K562 (cell line): ENCODE data around the gene GPR108. TPM values are rescaled to one million over a fixed set of nuclear protein-coding genes. Genes with fewer than 3 reads are reported as not detected.

Source experiments
- CREB1 ChIP-seq, 2 experiments: sonication (generic) in 1 of 2; formaldehyde crosslinking in 1 of 2; IDR thresholded peaks; 2 replicates each; pipeline versions ENCODE4 v1.6.1 to v1.8.0; 2012 to 2022; ENCODE audit warnings: inconsistent platforms in 1 of 2, mild to moderate bottlenecking in 1 of 2, missing genetic modification reagents in 1 of 2, moderate library complexity in 1 of 2
- ELF4 ChIP-seq: fragments of 450-650 bp; formaldehyde crosslinking; IDR thresholded peaks from 2 replicates; pipeline ENCODE4 v1.4.0; 2022; ENCODE audit warnings: missing genetic modification characterization
- EP400 ChIP-seq: fragments of 450-650 bp; IDR thresholded peaks from 2 replicates; pipeline ENCODE4 v1.6.1; 2017; ENCODE audit warnings: antibody characterized with exemption, mild to moderate bottlenecking, moderate library complexity
- FOXA3 ChIP-seq, 2 experiments: fragments of 450-650 bp in 1 of 2; sonication (generic) in 1 of 2; formaldehyde crosslinking; IDR thresholded peaks in 1 of 2; conservative IDR thresholded peaks in 1 of 2; 2 replicates each; pipeline versions ENCODE4 v1.4.0 to v1.8.0; 2020 to 2022; ENCODE audit warnings: mild to moderate bottlenecking in 2 of 2, missing genetic modification reagents in 1 of 2
- HEY1 ChIP-seq: fragments of 250-450 bp; sonication (Bioruptor Pico); IDR thresholded peaks from 2 replicates; pipeline ENCODE4 v1.5.0; 2020; ENCODE audit warnings: mild to moderate bottlenecking, moderate library complexity, borderline replicate concordance
- ILK ChIP-seq: fragments of 450-650 bp; IDR thresholded peaks from 2 replicates; pipeline ENCODE4 v1.6.1; 2016; ENCODE audit warnings: missing genetic modification characterization, low read depth, mild to moderate bottlenecking, missing compliant biosample characterization, moderate library complexity, borderline replicate concordance
- KAT7 ChIP-seq: sonication (generic); formaldehyde crosslinking; IDR thresholded peaks from 2 replicates; pipeline ENCODE4 v1.8.0; 2022; ENCODE audit warnings: missing genetic modification reagents, mild to moderate bottlenecking, borderline replicate concordance
- KHSRP ChIP-seq: fragments of 450-650 bp; IDR thresholded peaks from 2 replicates; pipeline ENCODE4 v1.6.1; 2017
- KLF16 ChIP-seq: IDR thresholded peaks from 2 replicates; pipeline ENCODE4 v1.6.1; 2016; ENCODE audit warnings: antibody characterized with exemption
- MYC ChIP-seq, 2 experiments: fragments of 250-450 bp in 1 of 2; sonication (Bioruptor Pico) in 1 of 2; IDR thresholded peaks; 2 replicates each; pipeline versions ENCODE4 v1.5.1 to v1.6.1; 2012 to 2021; ENCODE audit warnings: low read depth in 2 of 2, borderline replicate concordance in 1 of 2, improper control_type of control experiment in 1 of 2, low read length in 1 of 2, mild to moderate bottlenecking in 1 of 2, moderate library complexity in 1 of 2
- MYNN ChIP-seq, 2 experiments: sonication (generic); formaldehyde crosslinking in 1 of 2; IDR thresholded peaks; 2 replicates each; pipeline versions ENCODE4 v1.5.0 to v1.6.1; 2016 to 2020; ENCODE audit warnings: antibody characterized with exemption in 1 of 2, missing genetic modification reagents in 1 of 2
- NR3C1 ChIP-seq: sonication (generic); formaldehyde crosslinking; IDR thresholded peaks from 2 replicates; pipeline ENCODE4 v1.8.1; 2022; ENCODE audit warnings: missing genetic modification reagents
- POLR2A ChIP-seq: fragments of 450-650 bp; conservative IDR thresholded peaks from 2 replicates; pipeline ENCODE4 v1.6.1; 2016
- POLR2B ChIP-seq: fragments of 450-650 bp; IDR thresholded peaks from 2 replicates; pipeline ENCODE4 v1.6.1; 2018; ENCODE audit warnings: low read depth; ENCODE audit not compliant: partially characterized antibody
- RBFOX2 ChIP-seq: fragments of 200-400 bp; formaldehyde crosslinking; IDR thresholded peaks from 2 replicates; pipeline ENCODE4 v1.6.1; 2017; ENCODE audit warnings: low read depth, mild to moderate bottlenecking, low read length, moderate library complexity
- SMARCB1 ChIP-seq: IDR thresholded peaks from 2 replicates; pipeline ENCODE4 v1.6.1; 2011; ENCODE audit warnings: improper control_type of control experiment, low read depth; ENCODE audit not compliant: insufficient read length
- SRSF9 ChIP-seq: fragments of 200-400 bp; formaldehyde crosslinking; IDR thresholded peaks from 2 replicates; pipeline ENCODE4 v1.6.1; 2017; ENCODE audit warnings: low read depth, low read length, borderline replicate concordance
- SUPT5H ChIP-seq: fragments of 450-650 bp; IDR thresholded peaks from 2 replicates; pipeline ENCODE4 v1.6.1; 2016
- TFAP4 ChIP-seq: sonication (generic); formaldehyde crosslinking; IDR thresholded peaks from 2 replicates; pipeline ENCODE4 v1.8.0; 2022; ENCODE audit warnings: missing genetic modification reagents, mild to moderate bottlenecking, moderate library complexity, borderline replicate concordance
- TOE1 ChIP-seq, 2 experiments: fragments of 450-650 bp in 1 of 2; sonication (generic) in 1 of 2; formaldehyde crosslinking in 1 of 2; IDR thresholded peaks; 2 replicates each; pipeline versions ENCODE4 v1.7.1 to v1.8.0; 2016 to 2022; ENCODE audit warnings: borderline replicate concordance in 2 of 2, mild to moderate bottlenecking in 2 of 2, antibody characterized with exemption in 1 of 2, inconsistent platforms in 1 of 2, low read depth in 1 of 2, missing genetic modification reagents in 1 of 2, moderate library complexity in 1 of 2
- ZFX ChIP-seq: sonication (generic); formaldehyde crosslinking; IDR thresholded peaks from 2 replicates; pipeline ENCODE4 v1.8.0; 2022; ENCODE audit warnings: mild to moderate bottlenecking, missing genetic modification reagents, moderate library complexity
- ZNF124 ChIP-seq: sonication (generic); formaldehyde crosslinking; IDR thresholded peaks from 2 replicates; pipeline ENCODE4 v1.8.1; 2022; ENCODE audit warnings: missing genetic modification reagents
- ZNF133 ChIP-seq: fragments of 250-450 bp; sonication (Bioruptor Pico); IDR thresholded peaks from 2 replicates; pipeline ENCODE4 v1.4.0; 2020; ENCODE audit warnings: mild to moderate bottlenecking
- ZNF75A ChIP-seq: fragments of 450-650 bp; formaldehyde crosslinking; IDR thresholded peaks from 2 replicates; pipeline ENCODE4 v1.4.0; 2020; ENCODE audit warnings: mild to moderate bottlenecking
- polyA plus RNA-seq, 8 experiments: library from polyadenylated mRNA; depleted of rRNA in 4 of 8; stranded (reverse) in 5 of 8; unstranded in 3 of 8; fragments of >200 nt; fragmentation: Nextera tagmentation in 2 of 8; fragmentation: Illumina TruSeq in 1 of 8; extraction: Ambion mirVana in 2 of 8; extraction: Trizol in 1 of 8; gene quantifications; 2 replicates each; pipeline versions ENCODE4 v1.2.1 to v1.2.3, GENCODE V29; 2011 to 2014; ENCODE audit warnings: inconsistent platforms in 1 of 8, missing spikeins in 1 of 8
- total RNA-seq, 7 experiments: library from RNA; depleted of rRNA in 6 of 7; stranded (reverse); fragments of >200 nt in 6 of 7; fragmentation: Illumina TruSeq in 2 of 7; extraction: Trizol in 2 of 7; gene quantifications; 2 replicates each; pipeline versions ENCODE4 v1.2.1 to v1.2.3, GENCODE V29; 2011 to 2021; ENCODE audit warnings: low replicate concordance in 1 of 7
- TF ChIP-seq, protein P1 (sequence below): fragments of 450-650 bp; IDR thresholded peaks from 2 replicates; pipeline ENCODE4 v1.6.1; 2016
- TF ChIP-seq, protein P2 (sequence below): sonication (generic); formaldehyde crosslinking; IDR thresholded peaks from 2 replicates; pipeline ENCODE4 v1.8.0; 2022; ENCODE audit warnings: missing genetic modification reagents, mild to moderate bottlenecking, borderline replicate concordance

Gene GPR108
- total and polyA plus RNA-seq, 9 of the 15 experiments (the other 6 are each of a cell fraction or from before 2014, with no cell fraction given) = 2.4 to 33.2 (median 24.4) TPM

GRCh38 chr19:6730153-6730804 lies 7.1 kb downstream of the GPR108 start (continued):
- TF ChIP-seq MYNN (IDR thresholded peaks at IDR 0.05) (peak; percentile 85), MYNN (CRISPR knock-in tag; IDR thresholded peaks at IDR 0.05) (no peak), KLF16 (no peak), RBFOX2 (peak; percentile 36), SUPT5H (0 out of 2 replicates have a peak, but pooled peaks have one; percentile 36), ZNF124 (CRISPR knock-in tag) (no peak), CREB1 (IDR thresholded peaks at IDR 0.05) (0 out of 2 replicates have a peak, but pooled peaks have one; percentile 45), CREB1 (CRISPR knock-in tag; IDR thresholded peaks at IDR 0.05) (no peak), MYC (IDR thresholded peaks at IDR 0.05; ENCODE audit: low read depth, low read length) (peak; percentile 29; the same call in 1 of the 2 replicates), MYC (CRISPR knock-in tag; IDR thresholded peaks at IDR 0.05; ENCODE audit: borderline replicate concordance, low read depth) (no peak), HEY1 (CRISPR knock-in tag) (no peak), ZNF133 (CRISPR knock-in tag) (no peak), POLR2A (peak; percentile 60), TFAP4 (CRISPR knock-in tag) (peak; percentile 40; the same call in 1 of the 2 replicates), KHSRP (no peak), KAT7 (0 out of 2 replicates have a peak, but pooled peaks have one; percentile 33), TOE1 (IDR thresholded peaks at IDR 0.05; ENCODE audit: borderline replicate concordance) (peak; percentile 38; the same call in 1 of the 2 replicates), TOE1 (CRISPR knock-in tag; IDR thresholded peaks at IDR 0.05; ENCODE audit: borderline replicate concordance, low read depth) (no peak), ELF4 (CRISPR knock-in tag) (0 out of 2 replicates have a peak, but pooled peaks have one; percentile 6), EP400 (peak; percentile 22; the same call in 1 of the 2 replicates), FOXA3 (CRISPR knock-in tag; conservative IDR thresholded peaks at IDR 0.05 in 1 of 2, IDR thresholded peaks at IDR 0.05 in 1 of 2) (peak; percentile 35 to 44; a peak in 2 of 4 replicates), ZFX (peak; percentile 87), ZNF75A (CRISPR knock-in tag) (no peak), ILK (tag) (no peak), SMARCB1 (no peak), SRSF9 (no peak), POLR2B (peak; percentile 50), NR3C1 (CRISPR knock-in tag) (no peak)
- TF ChIP-seq, protein P1, sequence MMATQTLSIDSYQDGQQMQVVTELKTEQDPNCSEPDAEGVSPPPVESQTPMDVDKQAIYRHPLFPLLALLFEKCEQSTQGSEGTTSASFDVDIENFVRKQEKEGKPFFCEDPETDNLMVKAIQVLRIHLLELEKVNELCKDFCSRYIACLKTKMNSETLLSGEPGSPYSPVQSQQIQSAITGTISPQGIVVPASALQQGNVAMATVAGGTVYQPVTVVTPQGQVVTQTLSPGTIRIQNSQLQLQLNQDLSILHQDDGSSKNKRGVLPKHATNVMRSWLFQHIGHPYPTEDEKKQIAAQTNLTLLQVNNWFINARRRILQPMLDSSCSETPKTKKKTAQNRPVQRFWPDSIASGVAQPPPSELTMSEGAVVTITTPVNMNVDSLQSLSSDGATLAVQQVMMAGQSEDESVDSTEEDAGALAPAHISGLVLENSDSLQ = peak; percentile 64; the same call in 1 of the 2 replicates
- TF ChIP-seq, protein P2, sequence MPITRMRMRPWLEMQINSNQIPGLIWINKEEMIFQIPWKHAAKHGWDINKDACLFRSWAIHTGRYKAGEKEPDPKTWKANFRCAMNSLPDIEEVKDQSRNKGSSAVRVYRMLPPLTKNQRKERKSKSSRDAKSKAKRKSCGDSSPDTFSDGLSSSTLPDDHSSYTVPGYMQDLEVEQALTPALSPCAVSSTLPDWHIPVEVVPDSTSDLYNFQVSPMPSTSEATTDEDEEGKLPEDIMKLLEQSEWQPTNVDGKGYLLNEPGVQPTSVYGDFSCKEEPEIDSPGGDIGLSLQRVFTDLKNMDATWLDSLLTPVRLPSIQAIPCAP (CRISPR knock-in tag) = no peak
